GM12865 (cell line): ENCODE data around the gene MCF2L.

Experiments
- DNase-seq: peaks from one replicate; pipeline ENCODE4 v3.0.0; 2010; ENCODE audit warnings: low read depth
- H3K4me3 ChIP-seq: 2 replicates; pipeline ENCODE4 v1.5.1; 2011; ENCODE audit warnings: mild to moderate bottlenecking, low read depth, low read length, control low read depth
- CTCF ChIP-seq: IDR thresholded peaks from 2 replicates; pipeline ENCODE4 v1.5.1; 2011; ENCODE audit warnings: low read length, control low read depth, low read depth, inconsistent platforms; ENCODE audit not compliant: insufficient read depth; ENCODE audit errors: missing control alignments

The MCF2L gene

GRCh38 chr13:113058129-113058987 is 89.3 kb downstream of the MCF2L start:
- no peak overlapping the region for H3K4me3 ChIP-seq
- DNase-seq, result no peak
- no peak for TF ChIP-seq CTCF

DNA sequence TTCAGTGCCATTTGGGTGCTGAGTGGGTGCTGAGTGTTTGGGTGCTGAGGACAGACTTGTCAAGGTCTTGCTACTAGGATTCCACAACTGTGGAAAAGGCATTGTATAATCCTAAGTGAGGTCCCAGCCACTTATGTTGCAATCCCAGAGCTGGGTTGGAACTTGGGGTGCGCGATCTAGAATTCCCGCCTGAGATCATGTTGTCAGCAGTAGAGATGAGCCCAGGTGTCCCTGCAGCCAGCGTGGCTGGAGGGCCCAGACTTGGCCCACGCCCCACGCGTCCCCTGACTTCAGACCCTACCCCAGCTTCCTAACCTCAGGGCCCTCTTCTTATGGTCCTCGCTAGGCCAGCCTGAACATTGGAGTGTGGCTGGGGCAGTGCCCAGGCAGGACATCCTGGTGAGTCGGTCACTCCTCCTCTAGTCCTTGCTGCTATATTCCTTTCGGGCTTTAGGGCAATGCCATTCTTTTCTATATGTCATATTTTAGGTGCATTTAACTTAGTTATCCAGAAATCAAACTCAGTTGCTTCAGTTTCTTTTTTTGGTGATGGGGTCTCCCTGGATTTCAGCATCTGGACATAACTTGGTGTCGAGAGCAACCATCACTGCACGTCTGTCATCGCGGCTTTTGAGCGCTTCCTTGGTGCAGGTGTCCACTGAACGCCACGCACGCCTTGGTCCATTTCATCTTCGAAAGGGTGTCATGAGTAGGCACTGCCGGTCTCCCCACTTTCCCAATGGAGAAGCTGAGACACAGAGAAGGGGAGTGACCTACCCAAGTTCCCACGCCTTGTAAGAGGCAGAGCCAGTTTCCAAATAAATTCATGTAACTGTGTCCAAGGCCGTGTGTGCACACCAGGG is 90.2 kb downstream of the MCF2L start:
- no peak overlapping the region for H3K4me3 ChIP-seq
- no peak for TF ChIP-seq CTCF
- no peak for DNase-seq

- no peak for TF ChIP-seq CTCF
- no peak overlapping the region for H3K4me3 ChIP-seq
- DNase-seq, result no peak
Measured at GRCh38 chr13:113059891-113060290, 90.9 kb downstream of the MCF2L start.

GRCh38 chr13:113060557-113061270 is 91.7 kb downstream of the MCF2L start:
- TF ChIP-seq CTCF, result no peak
- DNase-seq, result no peak
- H3K4me3 ChIP-seq, result no peak overlapping the region

- DNase-seq, result no peak
- no peak for TF ChIP-seq CTCF
Measured at GRCh38 chr13:113061271-113061625, 92.2 kb downstream of the MCF2L start.

GRCh38 chr13:113061796-113062425 is 92.9 kb downstream of the MCF2L start:
- no peak for TF ChIP-seq CTCF
- no peak for DNase-seq

More at GRCh38 chr13:113061271-113061625, 92.2 kb downstream of the MCF2L start:
- H3K4me3 ChIP-seq, result no peak overlapping the region

More at GRCh38 chr13:113061796-113062425, 92.9 kb downstream of the MCF2L start:
- no peak overlapping the region for H3K4me3 ChIP-seq
